ENCODE results near the gene PTPRN2.
"Not testable (repeated sequence)": the region's sequence is repeated elsewhere in the genome, so short reads cannot be mapped to it uniquely, and the experiment has no call there.

PTPRN2 gene

DNA sequence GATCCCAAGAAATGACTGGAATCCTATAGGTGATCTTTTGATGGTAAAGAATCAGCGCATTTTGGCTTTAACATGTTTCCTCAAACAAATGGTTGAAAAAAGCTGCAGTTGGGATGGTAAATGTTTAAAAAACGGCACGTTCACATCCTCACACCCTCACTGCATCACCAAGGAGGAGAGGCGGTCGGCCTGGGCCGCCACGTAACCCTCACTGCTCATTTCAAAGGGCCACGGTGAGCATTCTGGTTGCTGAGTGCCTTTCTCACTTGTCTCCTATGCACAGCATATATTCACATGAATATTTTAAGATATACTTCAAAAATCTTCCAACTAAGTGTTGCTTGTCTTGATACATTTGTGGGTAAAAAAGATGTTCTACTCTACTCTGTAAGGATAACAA lies 1017.7 kb downstream of the PTPRN2 start:
- no peak for DNase-seq

DNA sequence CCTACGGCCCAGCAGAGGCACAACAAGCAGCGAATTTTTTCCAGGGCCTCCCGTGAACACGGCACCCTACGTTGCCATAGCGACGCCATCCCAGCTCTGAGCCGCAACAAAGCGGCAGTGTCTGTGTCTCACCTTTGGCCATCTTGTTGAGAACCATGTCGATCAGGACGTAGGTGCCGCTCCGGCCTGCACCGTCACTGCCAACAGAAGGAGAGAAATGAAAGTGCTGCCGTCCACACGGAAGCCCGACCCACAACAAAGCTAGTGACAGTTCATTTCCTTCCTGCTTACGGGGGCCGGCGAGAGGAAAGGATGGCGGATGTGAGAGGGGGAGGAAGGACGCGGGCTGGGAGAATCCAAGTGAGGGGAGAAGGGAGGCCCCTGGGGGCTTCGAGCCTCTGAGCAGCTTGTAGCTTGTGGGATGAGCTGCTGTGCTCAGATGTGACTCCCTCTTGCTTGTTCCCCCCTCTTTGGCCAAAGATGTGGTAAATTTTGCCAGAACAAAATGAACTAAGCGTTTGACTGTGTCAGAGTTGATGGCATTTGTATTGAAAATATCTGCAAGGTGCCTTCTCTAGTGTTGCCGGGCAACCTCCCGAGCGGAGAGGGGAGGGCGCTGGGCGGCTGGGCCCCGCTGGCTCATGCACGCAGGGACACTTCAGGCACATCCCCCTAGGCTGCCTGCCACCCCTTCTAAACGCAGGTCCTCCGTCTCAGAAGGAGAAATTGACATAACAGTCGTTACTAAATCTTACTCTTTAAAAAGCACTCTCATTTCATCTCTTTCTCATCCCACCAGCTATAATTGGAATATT lies 1018.6 kb downstream of the PTPRN2 start:
- DNase-seq: no peak

DNA sequence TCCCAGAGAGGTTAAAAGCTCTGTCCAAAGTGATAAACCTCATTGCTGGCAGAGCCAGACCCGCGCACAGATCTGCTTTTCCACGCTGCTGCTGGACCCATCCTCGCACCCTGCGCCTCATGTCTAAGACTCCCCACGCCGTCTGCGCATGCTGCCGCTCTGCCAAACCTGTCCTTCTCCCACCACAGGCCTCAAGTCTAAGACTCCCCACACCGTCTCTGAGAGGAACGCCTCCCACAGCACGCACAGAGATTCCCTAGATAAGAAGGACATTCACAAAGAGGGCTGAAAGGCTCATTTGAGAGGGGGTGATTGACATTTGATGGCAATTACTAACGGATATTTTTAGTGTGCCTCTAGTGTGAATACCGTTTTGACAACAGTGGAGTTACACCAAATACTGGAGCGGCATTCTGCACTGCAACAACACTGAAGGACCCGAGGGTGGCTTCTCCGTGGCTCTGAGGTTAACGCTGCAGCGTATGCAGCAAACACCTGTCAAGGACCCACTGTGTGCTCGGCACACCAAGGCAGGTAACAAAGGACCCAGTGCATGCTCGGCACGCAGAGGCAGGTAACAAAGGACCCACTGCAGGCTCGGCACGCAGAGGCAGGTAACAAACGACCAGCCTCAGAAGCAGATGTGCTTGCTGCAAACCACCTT lies 1019.4 kb downstream of the PTPRN2 start:
- DNase-seq: no peak

DNA sequence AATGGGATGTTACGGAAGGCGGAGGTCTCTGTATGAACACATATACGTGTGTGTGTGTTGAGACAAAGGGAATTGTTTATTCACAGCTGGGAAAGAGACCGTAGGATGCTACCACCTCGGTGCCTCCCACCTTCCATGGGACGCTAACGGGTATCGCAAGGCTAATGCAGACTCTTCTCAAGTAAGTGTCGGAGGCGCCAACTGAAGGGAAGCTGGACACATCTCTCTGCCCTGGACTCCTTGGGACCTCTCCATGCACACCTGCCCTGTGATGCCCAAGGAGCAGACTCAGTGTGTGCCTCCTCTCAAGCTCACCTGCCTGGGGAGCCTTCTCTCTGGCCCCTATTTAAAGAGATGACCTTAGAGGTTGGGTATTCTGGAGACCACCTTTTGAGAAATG lies 1020.0 kb downstream of the PTPRN2 start:
- DNase-seq: no peak

DNA sequence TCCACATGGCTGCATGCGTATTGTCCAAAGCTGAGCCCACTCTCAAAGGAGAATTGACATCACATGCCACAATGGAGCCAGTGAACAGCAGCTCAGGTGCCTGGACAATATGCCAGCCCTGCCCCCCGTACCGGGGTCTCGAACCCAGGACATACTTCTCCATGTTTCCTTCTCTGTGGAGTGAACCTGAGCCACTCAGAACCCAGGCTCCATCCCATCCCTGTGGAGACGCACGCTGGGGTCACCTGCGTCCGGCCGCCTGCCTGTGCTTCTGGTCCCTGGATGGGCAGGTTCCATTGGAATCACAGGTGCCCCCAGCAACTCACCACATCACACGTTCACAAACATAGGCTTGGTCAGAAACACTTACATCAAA lies 1021.0 kb downstream of the PTPRN2 start:
- DNase-seq: no peak

DNA sequence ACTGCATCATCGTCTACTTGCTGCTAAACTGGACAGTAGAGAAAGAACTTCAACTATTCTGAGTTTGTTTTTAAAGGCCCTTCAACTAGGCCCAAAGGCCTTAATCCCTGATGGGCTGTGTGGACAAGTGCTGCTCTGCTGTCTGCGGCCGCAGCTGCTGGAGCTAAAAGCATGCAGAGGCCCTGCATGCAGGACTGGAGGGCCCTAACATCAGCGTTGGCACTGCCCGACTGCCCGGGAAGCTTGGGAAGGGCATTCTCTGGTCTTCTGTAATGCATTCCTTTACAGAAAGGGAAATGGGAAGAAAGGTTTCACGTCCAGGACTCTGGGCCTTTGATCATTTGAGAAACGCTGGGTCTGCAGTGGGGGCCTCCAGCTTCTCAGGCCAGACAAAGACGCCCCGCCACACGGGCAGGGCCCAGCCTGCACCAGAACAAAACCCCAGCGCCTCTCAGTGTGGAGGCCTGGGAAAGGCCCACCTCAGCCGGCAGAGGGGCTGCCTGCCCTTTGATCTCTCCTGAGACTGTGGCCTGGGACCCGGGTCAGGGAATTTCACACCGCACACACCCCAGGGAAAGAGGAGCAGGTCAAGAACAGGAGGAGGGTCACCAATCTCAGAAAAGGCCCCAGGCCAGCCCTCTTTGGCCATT lies 1021.5 kb downstream of the PTPRN2 start:
- DNase-seq: no peak

DNA sequence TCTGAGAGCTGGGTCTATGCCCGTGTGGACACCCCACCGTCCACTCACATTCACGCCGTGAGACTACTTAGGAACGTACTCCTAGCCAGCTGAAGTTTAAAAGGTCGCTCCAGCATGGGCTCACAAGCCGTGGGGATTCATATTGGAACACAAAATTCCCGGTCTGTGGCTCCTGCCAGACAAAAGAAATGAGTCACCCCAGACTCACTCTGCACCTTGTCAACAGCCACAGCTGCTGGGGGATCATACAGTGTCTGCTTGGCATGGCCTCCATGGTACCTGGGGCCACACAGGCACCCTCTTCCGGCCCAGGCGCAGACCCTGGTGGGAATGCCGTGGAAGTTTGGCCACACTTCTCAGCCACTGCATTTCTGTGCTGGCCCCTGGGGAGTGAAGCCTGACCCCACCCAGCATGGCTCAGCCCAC lies 1022.4 kb downstream of the PTPRN2 start:
- no peak for DNase-seq

DNA sequence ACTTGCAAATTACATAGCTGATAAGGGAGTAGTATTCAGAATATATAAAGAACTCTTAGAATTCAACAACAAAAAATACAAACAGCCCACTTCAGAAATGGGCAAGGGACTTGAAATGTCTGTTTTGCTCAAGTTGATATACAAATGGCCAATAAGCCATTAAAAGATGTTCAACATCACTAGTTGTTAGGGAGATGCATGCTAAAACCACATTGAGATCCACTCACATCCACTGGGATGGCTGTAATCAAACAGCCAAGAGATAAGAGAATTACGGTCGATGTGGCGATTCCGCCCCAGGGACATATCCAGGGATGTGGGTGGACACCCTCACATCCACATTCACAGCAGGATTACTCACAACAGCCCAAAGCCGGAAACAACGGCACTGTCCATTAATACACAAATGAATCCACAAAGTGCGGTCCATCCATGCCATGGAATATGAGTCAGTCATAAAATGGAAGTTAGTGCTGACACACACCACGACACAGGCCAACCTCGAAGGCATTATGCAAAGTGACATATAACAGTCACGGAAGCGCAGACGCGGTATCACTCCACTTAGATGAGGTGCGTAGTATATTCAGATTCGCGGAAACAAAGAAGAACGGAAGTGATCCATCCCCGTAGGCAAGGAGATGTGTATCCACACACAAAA lies 1023.0 kb downstream of the PTPRN2 start:
- DNase-seq: no peak

DNA sequence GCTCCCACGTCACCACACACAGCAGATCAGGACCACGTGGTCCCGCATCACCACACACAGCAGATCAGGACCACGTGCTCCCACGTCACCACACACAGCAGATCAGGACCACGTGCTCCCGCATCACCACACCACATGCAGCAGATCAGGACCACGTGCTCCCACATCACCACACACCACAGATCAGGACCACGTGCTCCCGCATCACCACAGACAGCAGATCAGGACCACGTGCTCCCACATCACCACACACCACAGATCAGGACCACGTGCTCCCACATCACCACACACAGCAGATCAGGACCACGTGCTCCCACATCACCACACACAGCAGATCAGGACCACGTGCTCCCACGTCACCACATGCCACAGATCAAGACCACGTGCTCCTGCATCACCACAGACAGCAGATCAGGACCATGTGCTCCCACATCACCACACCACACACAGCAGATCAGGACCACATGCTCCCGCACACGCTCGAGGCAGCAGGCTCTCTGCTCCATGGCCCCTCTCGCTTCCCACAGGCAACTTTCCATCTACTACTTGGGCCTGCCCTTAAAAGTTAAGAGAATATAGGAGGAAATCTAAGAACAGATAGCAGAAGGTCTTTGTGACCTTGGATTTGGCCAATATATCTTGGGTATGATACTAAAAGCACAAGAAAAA lies 1024.0 kb downstream of the PTPRN2 start:
- not testable (repeated sequence) for DNase-seq

DNA sequence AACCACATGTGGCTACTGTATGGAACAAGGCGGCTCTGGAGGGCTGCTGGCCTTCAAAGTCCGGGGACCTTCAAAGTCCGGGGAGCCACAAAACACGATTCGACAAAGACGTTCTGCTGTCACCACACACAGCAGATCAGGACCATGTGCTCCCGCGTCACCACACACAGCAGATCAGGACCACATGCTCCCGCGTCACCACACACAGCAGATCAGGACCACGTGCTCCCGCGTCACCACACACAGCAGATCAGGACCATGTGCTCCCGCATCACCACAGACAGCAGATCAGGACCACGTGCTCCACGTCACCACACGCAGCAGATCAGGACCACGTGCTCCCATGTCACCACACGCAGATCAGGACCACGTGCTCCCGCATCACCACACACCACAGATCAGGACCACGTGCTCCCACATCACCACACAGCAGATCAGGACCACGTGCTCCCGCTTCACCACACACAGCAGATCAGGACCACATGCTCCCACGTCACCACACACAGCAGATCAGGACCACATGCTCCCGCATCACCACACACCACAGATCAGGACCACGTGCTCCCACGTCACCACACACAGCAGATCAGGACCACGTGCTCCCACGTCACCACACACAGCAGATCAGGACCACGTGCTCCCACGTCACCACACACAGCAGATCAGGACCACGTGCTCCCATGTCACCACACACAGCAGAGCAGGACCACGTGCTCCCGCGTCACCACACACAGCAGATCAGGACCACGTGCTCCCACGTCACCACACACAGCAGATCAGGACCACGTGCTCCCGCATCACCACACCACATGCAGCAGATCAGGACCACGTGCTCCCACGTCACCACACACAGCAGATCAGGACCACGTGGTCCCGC lies 1024.9 kb downstream of the PTPRN2 start:
- DNase-seq: not testable (repeated sequence)

DNA sequence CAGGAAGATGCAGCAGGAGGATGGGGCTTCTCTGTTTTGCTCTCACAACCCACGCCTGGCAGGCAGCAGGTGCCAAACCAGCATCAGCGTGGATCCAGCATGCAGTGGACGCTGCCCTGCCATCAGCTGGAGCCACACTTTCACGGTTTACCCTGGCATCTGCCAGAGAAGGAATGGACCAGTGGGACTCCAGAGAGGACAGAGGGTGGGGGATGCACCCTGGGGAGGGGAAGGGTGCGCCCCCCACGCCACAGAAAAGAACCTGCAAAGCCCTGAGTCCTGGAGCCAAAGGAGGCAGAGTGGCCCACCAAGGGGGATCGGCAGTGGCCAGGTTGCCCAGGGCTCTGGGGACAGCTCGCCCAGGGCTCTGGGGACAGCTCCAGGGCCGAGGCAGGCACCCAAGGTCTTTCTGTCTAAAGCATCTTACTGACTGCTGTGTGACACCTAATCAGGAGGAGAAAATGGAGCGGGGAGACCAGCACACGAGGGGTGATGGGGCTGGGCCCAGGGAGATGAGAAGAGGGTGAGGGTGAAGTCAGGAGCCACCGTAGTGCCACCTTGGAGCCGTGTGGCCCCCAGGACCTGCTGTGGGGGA lies 1025.7 kb downstream of the PTPRN2 start:
- no peak for DNase-seq

DNA sequence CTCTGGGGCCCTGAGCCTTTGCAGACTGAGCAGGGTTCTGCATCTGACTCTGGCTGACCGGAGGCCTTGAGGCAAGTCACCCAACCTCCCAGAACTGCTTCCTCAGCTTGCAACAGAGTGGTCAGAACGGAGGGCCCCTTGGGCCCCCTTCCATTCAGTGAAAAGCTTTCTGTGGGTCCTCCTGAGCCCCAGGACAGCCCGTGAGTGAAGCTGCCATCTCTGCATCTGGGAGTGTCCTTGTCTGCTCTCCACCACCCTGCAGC lies 1026.2 kb downstream of the PTPRN2 start:
- no peak for DNase-seq

DNA sequence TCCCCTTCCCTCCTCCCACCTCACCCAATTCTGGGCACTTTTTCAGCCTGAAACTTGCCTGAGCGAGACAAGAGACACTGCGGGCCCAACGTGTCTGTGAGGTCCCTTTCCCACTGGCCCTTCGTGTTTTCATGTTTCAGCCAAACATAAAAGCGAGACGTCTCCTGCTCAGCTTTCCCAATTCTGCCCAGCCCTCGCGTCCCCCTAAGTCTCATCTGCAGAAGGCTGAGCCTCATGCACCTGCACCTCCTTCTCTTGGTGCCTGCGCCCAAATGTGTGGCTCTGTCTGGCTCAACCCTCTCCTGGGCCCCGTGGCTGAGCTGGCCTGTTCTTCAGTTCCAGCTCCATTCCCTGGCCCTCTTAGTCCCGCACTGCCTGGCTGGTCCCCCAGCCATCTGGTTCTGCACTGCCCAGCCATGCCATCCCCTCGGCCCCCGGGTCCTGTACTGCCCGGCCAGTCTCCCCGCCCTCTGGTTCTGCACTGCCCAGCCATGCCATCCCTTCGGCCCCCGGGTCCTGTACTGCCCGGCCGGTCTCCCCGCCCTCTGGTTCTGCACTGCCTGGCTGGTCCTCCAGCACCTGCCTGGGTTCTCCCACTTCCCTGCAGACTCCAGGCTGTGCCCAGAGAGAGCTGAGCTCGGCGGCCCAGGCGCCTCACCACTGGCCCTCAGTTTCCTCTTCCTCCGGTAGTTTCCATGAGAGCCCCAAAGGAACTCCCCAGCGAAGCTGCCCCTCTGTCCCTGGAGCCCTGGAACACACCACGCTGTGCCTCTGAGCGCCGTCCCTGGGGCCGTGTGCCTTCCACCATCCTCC lies 1026.7 kb downstream of the PTPRN2 start:
- no peak for DNase-seq

DNA sequence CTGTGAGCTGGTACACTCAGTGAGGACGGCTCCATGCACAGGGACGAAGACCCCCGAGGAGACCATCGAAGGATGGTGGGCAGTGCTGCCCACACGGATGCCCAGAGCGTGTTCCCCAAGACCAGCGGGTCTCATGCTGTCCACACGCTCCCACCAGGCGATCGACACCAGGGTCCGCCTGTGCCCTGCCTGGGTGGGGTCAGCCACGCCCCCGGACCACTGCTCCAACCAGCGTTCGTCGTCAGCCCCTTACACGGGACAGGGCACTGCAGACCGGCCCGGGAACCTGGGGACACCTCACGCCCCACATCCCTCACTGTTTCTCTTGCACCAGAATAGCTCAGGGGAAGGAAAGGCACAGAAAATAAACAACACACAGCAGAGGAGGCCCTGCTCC lies 1027.4 kb downstream of the PTPRN2 start:
- DNase-seq: no peak

DNA sequence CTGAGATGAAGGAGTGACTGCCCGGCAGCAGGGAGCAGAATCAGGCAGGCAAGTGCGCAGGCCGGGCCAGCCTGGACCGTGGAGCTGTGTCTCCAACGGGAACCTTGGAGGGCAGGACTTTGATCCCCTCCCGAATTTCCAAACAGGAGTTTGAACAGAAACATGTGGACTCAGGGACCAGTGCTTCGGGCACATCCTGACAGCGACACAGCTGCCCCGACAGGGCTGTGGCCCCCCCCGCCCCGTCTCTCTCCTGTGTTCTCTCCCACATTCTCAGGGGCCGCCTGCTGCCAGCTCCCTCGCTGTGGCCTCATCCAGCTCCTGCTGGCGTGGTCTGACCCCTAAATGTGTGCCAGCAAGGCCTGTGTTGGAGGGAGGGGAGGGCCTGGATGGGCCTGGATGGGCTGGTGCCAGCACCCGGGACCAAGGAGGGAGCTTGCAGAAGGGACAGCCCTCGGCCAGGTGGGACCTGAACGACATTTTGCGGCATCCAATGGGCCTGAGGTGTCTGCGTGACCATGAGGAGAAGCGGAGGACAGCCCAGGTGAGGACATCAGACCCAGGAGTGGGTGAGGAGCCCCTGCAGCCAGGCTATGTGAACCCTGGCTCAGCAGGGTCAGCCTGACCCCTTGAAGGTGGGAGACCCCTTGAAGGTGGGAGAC lies 1027.9 kb downstream of the PTPRN2 start:
- no peak for DNase-seq

DNA sequence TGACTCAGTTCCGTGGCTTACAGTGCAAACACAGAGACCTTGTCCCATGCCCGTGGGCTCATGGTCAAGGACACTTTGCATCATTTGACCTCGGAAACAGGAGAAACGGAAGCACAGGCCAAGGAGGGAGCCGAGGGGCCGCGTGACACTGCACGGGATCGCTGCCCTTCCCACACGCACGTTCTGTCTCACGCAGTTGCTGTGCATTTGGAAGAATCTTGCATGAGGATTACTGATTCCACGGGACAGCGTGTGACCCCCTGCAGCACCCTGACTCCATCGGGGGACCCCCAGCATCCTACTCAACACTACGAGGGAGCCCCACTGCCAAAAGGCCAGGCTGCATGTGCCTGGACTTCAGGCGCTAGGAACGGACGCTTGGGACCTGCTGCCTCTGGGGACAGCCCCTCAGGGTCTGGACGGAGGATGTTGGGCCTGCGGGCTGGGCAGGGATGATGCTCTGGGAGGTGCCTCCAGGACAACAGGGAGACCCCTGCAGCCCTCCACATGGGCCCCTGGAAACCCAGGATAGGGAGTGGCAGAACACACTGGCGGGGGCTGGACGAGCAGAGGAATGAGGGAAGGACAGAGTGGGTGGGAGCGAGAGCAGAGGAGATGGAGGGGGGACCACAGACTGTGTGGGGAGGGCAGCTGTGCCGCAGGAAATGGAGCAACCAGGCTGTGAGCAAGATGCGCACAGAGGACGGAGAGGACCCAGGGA lies 1028.6 kb downstream of the PTPRN2 start:
- no peak for DNase-seq

DNA sequence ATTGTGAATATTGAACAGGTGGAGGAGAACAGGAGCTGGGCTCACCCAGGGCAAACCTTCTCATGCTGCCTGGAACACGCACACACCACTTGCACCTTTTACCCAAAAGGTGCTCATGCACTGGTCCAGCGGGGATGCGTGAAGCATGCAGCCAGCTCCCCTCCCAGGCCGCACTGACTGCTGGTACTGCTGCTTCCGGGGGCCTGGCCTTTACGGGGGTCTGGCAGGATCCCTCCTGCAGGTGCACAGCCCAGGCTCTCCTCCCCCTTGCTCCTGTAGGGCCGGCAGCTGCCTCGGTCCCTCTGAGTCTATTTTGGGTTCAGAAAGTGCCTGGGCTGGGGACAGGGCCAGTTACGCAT lies 1029.1 kb downstream of the PTPRN2 start:
- no peak for DNase-seq

DNA sequence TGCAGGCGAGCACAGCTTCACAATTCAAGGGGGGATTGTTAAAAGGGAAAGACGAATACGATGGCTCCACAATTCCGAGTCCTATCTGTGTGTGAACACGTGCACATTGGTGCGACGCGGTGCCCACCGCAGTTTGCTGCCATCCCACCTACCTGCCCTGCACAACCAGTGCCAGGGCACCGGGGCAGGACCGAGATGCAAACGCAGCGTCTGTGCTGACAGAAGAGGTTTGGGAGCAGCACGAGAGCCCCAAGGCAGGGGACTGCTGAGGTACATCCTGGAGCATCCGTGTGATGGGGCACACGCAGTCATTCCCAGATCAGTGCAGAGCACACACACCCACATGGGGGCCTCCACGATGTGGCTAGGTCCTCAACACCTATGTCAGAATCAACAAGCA lies 1029.6 kb downstream of the PTPRN2 start:
- DNase-seq: no peak

DNA sequence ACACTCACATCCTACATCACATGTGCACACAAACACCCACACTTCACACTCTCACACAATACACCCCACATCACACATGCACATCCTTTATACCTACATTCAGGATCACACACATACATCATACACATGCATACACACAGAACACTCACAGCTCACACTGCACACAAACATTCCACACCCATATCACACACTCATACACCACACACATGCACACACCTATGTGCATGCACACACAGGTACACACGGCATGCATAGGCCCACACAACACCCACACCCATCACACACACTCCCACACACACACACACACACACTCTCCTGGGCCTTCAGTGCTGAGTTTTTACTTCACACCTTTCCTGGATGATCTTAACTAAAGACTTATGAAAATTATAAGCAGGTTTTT lies 1030.4 kb downstream of the PTPRN2 start:
- no peak for DNase-seq

DNA sequence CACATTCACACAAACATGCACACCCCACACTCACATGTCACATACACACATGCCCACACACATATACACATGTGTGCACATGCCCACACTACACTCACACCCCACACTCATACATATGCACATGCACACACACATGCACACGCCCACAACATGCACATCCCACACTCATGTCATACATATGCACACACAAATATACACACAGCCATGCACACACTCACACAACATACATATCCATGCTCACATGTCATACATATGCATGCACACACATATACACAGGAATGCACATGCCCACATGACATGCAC lies 1031.0 kb downstream of the PTPRN2 start:
- DNase-seq: no peak
